ENCODE results near the gene GSTT2B.

- no peak for TF ChIP-seq TEAD4 (IDR thresholded peaks at IDR 0.05)
- no peak for TF ChIP-seq USF1 (IDR thresholded peaks at IDR 0.05)
- TF ChIP-seq NFIC (IDR thresholded peaks at IDR 0.05) = no peak
- TF ChIP-seq CREB1 (IDR thresholded peaks at IDR 0.05; ENCODE audit: low read depth) = no peak
- TF ChIP-seq YY1 (IDR thresholded peaks at IDR 0.05; ENCODE audit: low read depth) = no peak
- TF ChIP-seq TAF1 (IDR thresholded peaks at IDR 0.05; ENCODE audit: low read depth) = no peak
- no peak for TF ChIP-seq RAD21 (IDR thresholded peaks at IDR 0.05; ENCODE audit: low read depth)
- no peak for TF ChIP-seq EP300 (IDR thresholded peaks at IDR 0.05; ENCODE audit: borderline replicate concordance)
- no peak for TF ChIP-seq TCF12 (IDR thresholded peaks at IDR 0.05; ENCODE audit: low read depth)
- no peak for TF ChIP-seq MAX (IDR thresholded peaks at IDR 0.05)
- TF ChIP-seq REST (IDR thresholded peaks at IDR 0.05; ENCODE audit: low read depth) = no peak
- TF ChIP-seq ZBTB7A (IDR thresholded peaks at IDR 0.05; ENCODE audit: low read depth) = no peak
These were observed 22.5 kb downstream of the GSTT2B start for GRCh38 chr22:23938328-23939016.
